Thoracic aorta endothelial cell (primary cell): ENCODE results near the gene SUN1. TPM values are rescaled to one million over a fixed set of nuclear protein-coding genes. Genes with fewer than 3 reads are reported as not detected.

ENCODE experiments used
- total RNA-seq: library from RNA; depleted of rRNA; stranded (reverse); fragments of >200 nt; gene quantifications from 2 replicates; pipeline ENCODE4 v1.2.3, GENCODE V29; 2012

The SUN1 gene, protein sequence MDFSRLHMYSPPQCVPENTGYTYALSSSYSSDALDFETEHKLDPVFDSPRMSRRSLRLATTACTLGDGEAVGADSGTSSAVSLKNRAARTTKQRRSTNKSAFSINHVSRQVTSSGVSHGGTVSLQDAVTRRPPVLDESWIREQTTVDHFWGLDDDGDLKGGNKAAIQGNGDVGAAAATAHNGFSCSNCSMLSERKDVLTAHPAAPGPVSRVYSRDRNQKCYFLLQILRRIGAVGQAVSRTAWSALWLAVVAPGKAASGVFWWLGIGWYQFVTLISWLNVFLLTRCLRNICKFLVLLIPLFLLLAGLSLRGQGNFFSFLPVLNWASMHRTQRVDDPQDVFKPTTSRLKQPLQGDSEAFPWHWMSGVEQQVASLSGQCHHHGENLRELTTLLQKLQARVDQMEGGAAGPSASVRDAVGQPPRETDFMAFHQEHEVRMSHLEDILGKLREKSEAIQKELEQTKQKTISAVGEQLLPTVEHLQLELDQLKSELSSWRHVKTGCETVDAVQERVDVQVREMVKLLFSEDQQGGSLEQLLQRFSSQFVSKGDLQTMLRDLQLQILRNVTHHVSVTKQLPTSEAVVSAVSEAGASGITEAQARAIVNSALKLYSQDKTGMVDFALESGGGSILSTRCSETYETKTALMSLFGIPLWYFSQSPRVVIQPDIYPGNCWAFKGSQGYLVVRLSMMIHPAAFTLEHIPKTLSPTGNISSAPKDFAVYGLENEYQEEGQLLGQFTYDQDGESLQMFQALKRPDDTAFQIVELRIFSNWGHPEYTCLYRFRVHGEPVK
- 167 and 264 TPM in 2 replicates for total RNA-seq

DNA sequence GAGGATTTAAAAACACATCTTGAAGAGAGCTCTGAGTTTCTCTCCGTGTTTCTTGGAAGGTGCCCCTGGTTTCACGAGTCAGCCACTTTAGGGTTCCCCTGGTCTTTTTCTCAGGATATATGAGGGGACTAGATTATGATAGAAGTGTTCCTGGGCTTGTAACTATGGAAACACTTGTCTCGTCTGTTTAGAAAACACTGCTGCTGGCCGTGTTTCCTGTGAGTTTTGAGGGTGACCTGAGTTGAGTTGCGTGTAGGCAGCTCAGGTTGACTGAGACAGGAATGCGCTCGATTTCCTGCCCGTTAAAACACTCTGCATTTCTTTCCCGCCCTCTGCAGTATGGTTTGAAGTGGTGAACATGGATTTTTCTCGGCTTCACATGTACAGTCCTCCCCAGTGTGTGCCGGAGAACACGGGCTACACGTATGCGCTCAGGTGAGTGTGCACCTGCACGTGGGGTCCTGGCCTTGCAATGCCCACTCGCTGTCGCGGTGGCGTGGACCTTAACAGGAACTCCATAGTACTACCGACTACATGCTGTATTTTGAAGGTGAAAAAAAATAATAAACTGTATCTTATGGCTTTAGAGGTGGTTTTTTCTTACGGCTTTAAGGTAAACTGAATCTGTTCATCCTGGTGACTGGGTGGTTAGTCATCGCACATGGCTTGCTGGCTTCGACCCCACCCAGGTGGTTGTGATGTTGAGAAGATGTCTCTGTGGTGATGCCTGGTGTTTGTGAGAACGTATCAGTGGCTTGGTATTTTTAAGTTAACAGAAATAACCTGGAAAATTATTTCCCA is at the start of gene SUN1:
TSS of gene SUN1 (plus strand) at position 310 of the 801 bp plus-strand sequence. CDS start at position 359, 49 bp downstream.

DNA sequence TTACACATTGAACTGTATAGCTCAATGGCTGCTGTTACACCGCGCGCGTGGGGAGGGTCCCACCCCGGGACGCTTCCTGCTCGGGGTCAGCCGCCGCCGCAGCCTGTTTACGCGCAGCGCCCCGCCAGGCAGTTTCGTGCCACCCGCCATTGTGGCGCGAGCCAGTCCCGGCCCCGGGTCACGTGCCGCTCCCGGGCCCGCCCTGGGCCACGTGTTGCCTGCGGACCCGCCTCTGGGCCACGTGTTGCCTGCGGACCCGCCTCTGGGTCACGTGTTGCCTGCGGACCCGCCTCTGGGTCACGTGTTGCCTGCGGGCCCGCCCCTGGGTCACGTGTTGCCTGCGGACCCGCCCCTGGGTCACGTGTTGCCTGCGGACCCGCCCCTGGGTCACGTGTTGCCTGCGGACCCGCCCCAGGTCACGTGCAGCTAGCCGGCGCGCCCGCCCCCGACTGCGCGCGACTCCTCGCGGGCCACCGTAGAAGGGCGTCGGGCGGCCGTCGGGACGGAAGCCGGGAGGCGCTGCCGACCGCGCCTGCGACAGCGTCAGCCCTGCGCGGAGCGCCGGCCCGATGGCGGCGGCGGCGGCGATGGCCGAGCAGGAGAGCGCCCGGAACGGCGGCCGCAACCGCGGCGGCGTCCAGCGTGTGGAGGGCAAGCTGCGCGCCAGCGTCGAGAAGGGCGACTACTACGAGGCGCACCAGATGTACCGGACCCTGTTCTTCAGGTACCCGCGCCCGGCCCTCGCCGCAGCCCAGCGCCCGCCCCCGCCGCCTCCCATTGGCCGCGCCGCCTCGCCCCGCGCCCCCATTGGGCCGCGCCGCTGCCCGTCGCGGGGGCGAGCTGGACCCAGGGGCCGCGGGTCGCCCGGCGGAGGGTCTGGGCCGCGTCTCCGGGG is 44.0 kb downstream of the SUN1 start, which contains the start of gene GET4:
TSS of gene GET4 (plus strand) at position 478 of the 895 bp plus-strand sequence. CDS start at position 570, 92 bp downstream.

Other genes starting within 250 kb of the SUN1 start
- gene DNAAF5, start 105.8 kb upstream of the SUN1 start, total RNA-seq = 42.3 and 56.6 TPM in 2 replicates
- 12.2 and 14.5 TPM in 2 replicates for gene PRKAR1B, start 105.2 kb upstream of the SUN1 start, total RNA-seq
- gene GET4, start 44.1 kb downstream of the SUN1 start, total RNA-seq = 25.5 and 26.5 TPM in 2 replicates
- gene ADAP1, start 122.2 kb downstream of the SUN1 start, total RNA-seq = 0.22 and 0.27 TPM in 2 replicates
- 10.7 and 11.8 TPM in 2 replicates for gene COX19, start 143.1 kb downstream of the SUN1 start, total RNA-seq
- gene CYP2W1, start 150.7 kb downstream of the SUN1 start, total RNA-seq = not detected in 2 replicates
- gene GPR146, start 212.1 kb downstream of the SUN1 start, total RNA-seq = 5.9 and 9.1 TPM in 2 replicates